ENCODE data around the gene RAB14. TPM values are rescaled to one million over a fixed set of nuclear protein-coding genes. Genes with fewer than 3 reads are reported as not detected.
A peak's percentile ranks its signal among the peaks of the same experiment; 100 is the strongest.
"Not testable (repeated sequence)": the region's sequence is repeated elsewhere in the genome, so short reads cannot be mapped to it uniquely, and the experiment has no call there.

Gene RAB14
- total RNA-seq, 1 donor from 2014 or later, result 61.4 TPM

- no peak for DNase-seq
- intact Hi-C loops (cut with micrococcal nuclease), result no loop called here
- no peaks in the 10 kb centered on the region for H3K27me3 Mint-ChIP-seq
- H3K4me3 Mint-ChIP-seq, result no peak overlapping the region
- H3K9me3 Mint-ChIP-seq, result no peaks in the 10 kb centered on the region
- peaks cover 7% of the 10 kb centered on the region for H3K4me1 Mint-ChIP-seq
- H3K27ac Mint-ChIP-seq, result no peak overlapping the region
- peaks cover 74% of the 10 kb centered on the region for H3K36me3 Mint-ChIP-seq (ENCODE audit: low read depth)
These were observed 60.0 kb downstream of the RAB14 start for GRCh38 chr9:121141706-121142105.

- intact Hi-C loops (cut with micrococcal nuclease), result no loop called here
- H3K4me1 Mint-ChIP-seq, result peaks cover 7% of the 10 kb centered on the region
- no peak for DNase-seq
- no peak overlapping the region for H3K27ac Mint-ChIP-seq
- peaks cover 73% of the 10 kb centered on the region for H3K36me3 Mint-ChIP-seq (ENCODE audit: low read depth)
- no peak overlapping the region for H3K4me3 Mint-ChIP-seq
- H3K27me3 Mint-ChIP-seq, result no peaks in the 10 kb centered on the region
- H3K9me3 Mint-ChIP-seq, result no peaks in the 10 kb centered on the region
These were observed 60.4 kb downstream of the RAB14 start for GRCh38 chr9:121141306-121141705.

GRCh38 chr9:121140162-121140561 is 61.5 kb downstream of the RAB14 start:
- no peak overlapping the region for H3K4me3 Mint-ChIP-seq
- no peak overlapping the region for H3K27ac Mint-ChIP-seq
- no peaks in the 10 kb centered on the region for H3K9me3 Mint-ChIP-seq
- intact Hi-C loops (cut with micrococcal nuclease), result no loop called here
- DNase-seq, result no peak
- H3K27me3 Mint-ChIP-seq, result no peaks in the 10 kb centered on the region
- H3K4me1 Mint-ChIP-seq, result peaks cover 7% of the 10 kb centered on the region
- peaks cover 77% of the 10 kb centered on the region for H3K36me3 Mint-ChIP-seq (ENCODE audit: low read depth)

- no peak for DNase-seq
- Mint-ChIP-seq H3K27me3 (no peaks in the 10 kb centered on the region), H3K4me3 (no peak overlapping the region), H3K4me1 (peaks cover 9% of the 10 kb centered on the region), H3K27ac (no peak overlapping the region), H3K36me3 (ENCODE audit: low read depth) (peaks cover 74% of the 10 kb centered on the region), H3K9me3 (no peaks in the 10 kb centered on the region)
- intact Hi-C loops (cut with micrococcal nuclease), result no loop called here
These were observed 62.7 kb downstream of the RAB14 start for GRCh38 chr9:121138973-121139372.

- H3K36me3 Mint-ChIP-seq (ENCODE audit: low read depth), result peaks cover 74% of the 10 kb centered on the region
- no peaks in the 10 kb centered on the region for H3K9me3 Mint-ChIP-seq
- H3K27ac Mint-ChIP-seq, result no peak overlapping the region
These were observed 63.1 kb downstream of the RAB14 start for GRCh38 chr9:121138561-121138960.

GRCh38 chr9:121135642-121136041 is 66.0 kb downstream of the RAB14 start:
- H3K9me3 Mint-ChIP-seq, result no peaks in the 10 kb centered on the region
- H3K4me3 Mint-ChIP-seq, result no peak overlapping the region
- H3K4me1 Mint-ChIP-seq, result peaks cover 36% of the 10 kb centered on the region
- intact Hi-C loops (cut with micrococcal nuclease), result no loop called here
- no peaks in the 10 kb centered on the region for H3K27me3 Mint-ChIP-seq
- peaks cover 69% of the 10 kb centered on the region for H3K36me3 Mint-ChIP-seq (ENCODE audit: low read depth)
- peak; percentile 50 for DNase-seq
- no peak overlapping the region for H3K27ac Mint-ChIP-seq

More at GRCh38 chr9:121138561-121138960, 63.1 kb downstream of the RAB14 start:
- no peaks in the 10 kb centered on the region for H3K27me3 Mint-ChIP-seq
- DNase-seq, result no peak
- intact Hi-C loops (cut with micrococcal nuclease), result no loop called here
- H3K4me3 Mint-ChIP-seq, result no peak overlapping the region
- H3K4me1 Mint-ChIP-seq, result peaks cover 9% of the 10 kb centered on the region

GRCh38 chr9:121133104-121133816 is 68.4 kb downstream of the RAB14 start:
- Mint-ChIP-seq H3K9me3 (peaks cover 7% of the 10 kb centered on the region), H3K27ac (peak overlapping the region; percentile 56), H3K4me1 (peaks cover 51% of the 10 kb centered on the region), H3K27me3 (no peaks in the 10 kb centered on the region), H3K36me3 (ENCODE audit: low read depth) (peaks cover 73% of the 10 kb centered on the region), H3K4me3 (peak overlapping the region; percentile 64)
- intact Hi-C loops (cut with micrococcal nuclease), result no loop called here
- DNase-seq, result peak; percentile 93

GRCh38 chr9:121129384-121129783 is 72.3 kb downstream of the RAB14 start:
- intact Hi-C loops (cut with micrococcal nuclease); H3K4me3 Mint-ChIP-seq; H3K27me3 Mint-ChIP-seq; H3K27ac Mint-ChIP-seq; H3K9me3 Mint-ChIP-seq: not testable (repeated sequence)
- peak; percentile 15 for DNase-seq
- Mint-ChIP-seq H3K36me3 (ENCODE audit: low read depth) (peaks cover 73% of the 10 kb centered on the region), H3K4me1 (peaks cover 49% of the 10 kb centered on the region)

Other genes starting within 250 kb of the RAB14 start
- gene C5, start 151.6 kb downstream of the RAB14 start, total RNA-seq, result 1.3 and 1.5 TPM in 2 replicates
- 68.3 and 69.4 TPM in 2 replicates for gene CNTRL, start 126.9 kb downstream of the RAB14 start, total RNA-seq
- 1.4 and 1.5 TPM in 2 replicates for gene GSN, start 66.3 kb upstream of the RAB14 start, total RNA-seq
- 48.3 and 50.3 TPM in 2 replicates for gene STOM, start 168.4 kb upstream of the RAB14 start, total RNA-seq

Measured in activated CD4-positive, alpha-beta T cell treated with anti-CD3 and anti-CD28 coated beads, Interleukin-2, amount 10 ng/mL, durations not matched to agents 24 days and 14 days (primary cell).